Parathyroid adenoma (tissue), 2 donors: Measurements from ENCODE around the gene SKIDA1.

ENCODE experiments used
- H2AFZ ChIP-seq: fragments of 300-600 bp; sonication (generic); one replicate; pipeline ENCODE4 v1.7.0; 2017; ENCODE audit warnings: antibody characterized with exemption, mild to moderate bottlenecking
- H3K27ac ChIP-seq: fragments of 300-600 bp; sonication (generic); one replicate; pipeline ENCODE4 v1.7.0; 2017
- H3K27me3 ChIP-seq: fragments of 300-600 bp; sonication (generic); one replicate; pipeline ENCODE4 v1.7.0; 2017; ENCODE audit warnings: low read length; ENCODE audit not compliant: control insufficient read depth, insufficient read depth
- H3K36me3 ChIP-seq: fragments of 300-600 bp; sonication (generic); one replicate; pipeline ENCODE4 v1.7.0; 2017; ENCODE audit warnings: low read length; ENCODE audit not compliant: control insufficient read depth, insufficient read depth
- H3K4me1 ChIP-seq: fragments of 300-600 bp; sonication (generic); one replicate; pipeline ENCODE4 v1.7.0; 2017; ENCODE audit warnings: control low read depth
- H3K4me2 ChIP-seq: fragments of 300-600 bp; sonication (generic); one replicate; pipeline ENCODE4 v1.7.0; 2017; ENCODE audit warnings: low read length
- H3K4me3 ChIP-seq: fragments of 300-600 bp; sonication (generic); one replicate; pipeline ENCODE4 v1.7.0; 2017; ENCODE audit warnings: low read depth, low read length
- H3K79me2 ChIP-seq: fragments of 300-600 bp; sonication (generic); one replicate; pipeline ENCODE4 v1.7.0; 2017; ENCODE audit warnings: control low read depth
- H3K9ac ChIP-seq: fragments of 300-600 bp; sonication (generic); one replicate; pipeline ENCODE4 v1.7.0; 2017; ENCODE audit warnings: mild to moderate bottlenecking
- H3K9me3 ChIP-seq: fragments of 300-600 bp; sonication (generic); one replicate; pipeline ENCODE4 v1.7.0; 2017; ENCODE audit warnings: low read length; ENCODE audit not compliant: control insufficient read depth
- CTCF ChIP-seq: fragments of 300-600 bp; sonication (generic); IDR thresholded peaks from one replicate; pipeline ENCODE4 v1.7.0; 2017; ENCODE audit warnings: antibody characterized with exemption, mild to moderate bottlenecking
- donor health status: primary hyperparathyroidism.

SKIDA1 gene

GRCh38 chr10:21475393-21475792 is 50.1 kb downstream of the SKIDA1 start:
- Histone ChIP-seq H3K27ac (no peak overlapping the region), H3K4me1 (peaks cover 5% of the 10 kb centered on the region), H3K36me3 (no peaks in the 10 kb centered on the region), H3K27me3 (no peaks in the 10 kb centered on the region), H3K4me3 (no peak overlapping the region), H3K4me2 (no peak overlapping the region), H2AFZ (no peak overlapping the region), H3K9me3 (no peaks in the 10 kb centered on the region), H3K79me2 (no peaks in the 10 kb centered on the region), H3K9ac (no peak overlapping the region)
- no peak for TF ChIP-seq CTCF

GRCh38 chr10:21473541-21473940 is 51.9 kb downstream of the SKIDA1 start:
- Histone ChIP-seq H3K27me3 (no peaks in the 10 kb centered on the region), H3K27ac (no peak overlapping the region), H3K36me3 (no peaks in the 10 kb centered on the region), H3K4me3 (no peak overlapping the region), H3K9me3 (no peaks in the 10 kb centered on the region), H2AFZ (peak overlapping the region; percentile 27), H3K79me2 (no peaks in the 10 kb centered on the region), H3K9ac (no peak overlapping the region), H3K4me2 (no peak overlapping the region), H3K4me1 (peaks cover 5% of the 10 kb centered on the region)
- TF ChIP-seq CTCF, result no peak

GRCh38 chr10:21473135-21473534 is 52.3 kb downstream of the SKIDA1 start:
- Histone ChIP-seq H3K36me3 (no peaks in the 10 kb centered on the region), H3K27me3 (no peaks in the 10 kb centered on the region), H3K27ac (no peak overlapping the region), H3K4me3 (no peak overlapping the region), H3K4me2 (no peak overlapping the region), H3K79me2 (no peaks in the 10 kb centered on the region), H2AFZ (peak overlapping the region; percentile 27), H3K9ac (no peak overlapping the region), H3K4me1 (peaks cover 5% of the 10 kb centered on the region), H3K9me3 (no peaks in the 10 kb centered on the region)
- no peak for TF ChIP-seq CTCF

GRCh38 chr10:21468086-21468485 is 57.4 kb downstream of the SKIDA1 start:
- Histone ChIP-seq H3K4me3 (no peak overlapping the region), H3K27me3 (no peaks in the 10 kb centered on the region), H3K4me1 (peaks cover 15% of the 10 kb centered on the region), H3K79me2 (no peaks in the 10 kb centered on the region), H2AFZ (no peak overlapping the region), H3K36me3 (no peaks in the 10 kb centered on the region), H3K27ac (no peak overlapping the region), H3K4me2 (no peak overlapping the region), H3K9ac (no peak overlapping the region), H3K9me3 (no peaks in the 10 kb centered on the region)
- TF ChIP-seq CTCF, result no peak

- H3K4me1 ChIP-seq, result peaks cover 15% of the 10 kb centered on the region
These were observed 57.8 kb downstream of the SKIDA1 start for GRCh38 chr10:21467633-21468032.

More at GRCh38 chr10:21467633-21468032, 57.8 kb downstream of the SKIDA1 start:
- H3K4me3 ChIP-seq, result no peak overlapping the region
- H3K9ac ChIP-seq, result no peak overlapping the region
- H3K79me2 ChIP-seq, result no peaks in the 10 kb centered on the region
- no peaks in the 10 kb centered on the region for H3K36me3 ChIP-seq
- H2AFZ ChIP-seq, result no peak overlapping the region
- H3K4me2 ChIP-seq, result no peak overlapping the region
- TF ChIP-seq CTCF, result no peak
- H3K27ac ChIP-seq, result no peak overlapping the region
- no peaks in the 10 kb centered on the region for H3K9me3 ChIP-seq
- no peaks in the 10 kb centered on the region for H3K27me3 ChIP-seq
